Astrocyte (in vitro differentiated cells and primary cell): ENCODE results near the gene PON1. TPM values are rescaled to one million over a fixed set of nuclear protein-coding genes. Genes with fewer than 3 reads are reported as not detected.

ENCODE experiments used
- DNase-seq: peaks from one replicate; pipeline ENCODE4 v3.0.0-alpha.2; 2010; ENCODE audit warnings: low read depth
- FAIRE-seq: peaks from 2 replicates; lab custom pipeline; 2011; peaks lifted over from hg19 to GRCh38; lab: Jason Lieb, UNC
- H2AFZ ChIP-seq: 2 replicates; pipeline ENCODE4 v1.6.0; 2012; ENCODE audit warnings: low read depth, low read length, inconsistent platforms
- H3K27ac ChIP-seq: 2 replicates; pipeline ENCODE4 v1.5.1; 2011; ENCODE audit warnings: low read depth, low read length, inconsistent platforms
- H3K27me3 ChIP-seq: 2 replicates; pipeline ENCODE4 v1.6.0; 2011; ENCODE audit warnings: low read length, inconsistent platforms; ENCODE audit not compliant: insufficient read depth
- H3K36me3 ChIP-seq: 2 replicates; pipeline ENCODE4 v1.5.1; 2011; ENCODE audit warnings: low read length, inconsistent platforms; ENCODE audit not compliant: insufficient read depth
- H3K4me1 ChIP-seq: 2 replicates; pipeline ENCODE4 v1.5.1; 2011; ENCODE audit warnings: low read length, inconsistent platforms; ENCODE audit not compliant: insufficient read depth
- H3K4me2 ChIP-seq: 2 replicates; pipeline ENCODE4 v1.6.0; 2012; ENCODE audit warnings: low read length, inconsistent platforms
- H3K4me3 ChIP-seq: 2 replicates; pipeline ENCODE4 v1.5.1; 2011; ENCODE audit warnings: low read depth, mild to moderate bottlenecking, low read length, inconsistent platforms; ENCODE audit not compliant: insufficient read depth
- H3K79me2 ChIP-seq: 2 replicates; pipeline ENCODE4 v1.6.0; 2012; ENCODE audit warnings: mild to moderate bottlenecking, low read length, inconsistent platforms; ENCODE audit not compliant: insufficient read depth
- H3K9ac ChIP-seq: 2 replicates; pipeline ENCODE4 v1.6.0; 2012; ENCODE audit warnings: mild to moderate bottlenecking, low read length, inconsistent platforms
- H3K9me3 ChIP-seq: 2 replicates; pipeline ENCODE4 v1.5.1; 2012; ENCODE audit warnings: low read depth, mild to moderate bottlenecking, low read length, inconsistent platforms; ENCODE audit not compliant: insufficient read depth
- H4K20me1 ChIP-seq: 2 replicates; pipeline ENCODE4 v1.6.0; 2012; ENCODE audit warnings: low read length, inconsistent platforms; ENCODE audit not compliant: insufficient read depth
- H3K27ac Mint-ChIP-seq: one replicate; pipeline ENCODE4 v1.8.0; 2021; ENCODE audit warnings: mild to moderate bottlenecking, mixed read lengths; ENCODE audit not compliant: unreplicated experiment
- H3K27me3 Mint-ChIP-seq: one replicate; pipeline ENCODE4 v1.8.0; 2021; ENCODE audit warnings: low read depth, mixed read lengths; ENCODE audit not compliant: unreplicated experiment
- H3K36me3 Mint-ChIP-seq: one replicate; pipeline ENCODE4 v1.8.0; 2021; ENCODE audit warnings: low read depth, mixed read lengths; ENCODE audit not compliant: unreplicated experiment
- H3K4me1 Mint-ChIP-seq: one replicate; pipeline ENCODE4 v1.8.0; 2021; ENCODE audit warnings: low read depth, mixed read lengths; ENCODE audit not compliant: unreplicated experiment
- H3K4me3 Mint-ChIP-seq: one replicate; pipeline ENCODE4 v1.8.0; 2021; ENCODE audit warnings: mild to moderate bottlenecking, moderate library complexity, mixed read lengths; ENCODE audit not compliant: unreplicated experiment
- H3K9me3 Mint-ChIP-seq: one replicate; pipeline ENCODE4 v1.8.0; 2021; ENCODE audit warnings: mild to moderate bottlenecking, mixed read lengths; ENCODE audit not compliant: unreplicated experiment
- EZH2 ChIP-seq: IDR thresholded peaks from 2 replicates; pipeline ENCODE4 v1.6.1; 2012; ENCODE audit warnings: mild to moderate bottlenecking, low read length, inconsistent platforms; ENCODE audit not compliant: insufficient read depth
- total RNA-seq: library from RNA; stranded (reverse); gene quantifications from 2 replicates; pipeline ENCODE4 v1.2.1, GENCODE V29; 2021
- TF ChIP-seq, protein P1 (sequence below): IDR thresholded peaks from 2 replicates; pipeline ENCODE4 v1.5.1; 2011; ENCODE audit warnings: low read depth, mild to moderate bottlenecking, inconsistent platforms, low read length, moderate library complexity; ENCODE audit not compliant: insufficient read depth

PON1 gene
- total RNA-seq, 1 donor from 2014 or later = 1.00 TPM

DNA sequence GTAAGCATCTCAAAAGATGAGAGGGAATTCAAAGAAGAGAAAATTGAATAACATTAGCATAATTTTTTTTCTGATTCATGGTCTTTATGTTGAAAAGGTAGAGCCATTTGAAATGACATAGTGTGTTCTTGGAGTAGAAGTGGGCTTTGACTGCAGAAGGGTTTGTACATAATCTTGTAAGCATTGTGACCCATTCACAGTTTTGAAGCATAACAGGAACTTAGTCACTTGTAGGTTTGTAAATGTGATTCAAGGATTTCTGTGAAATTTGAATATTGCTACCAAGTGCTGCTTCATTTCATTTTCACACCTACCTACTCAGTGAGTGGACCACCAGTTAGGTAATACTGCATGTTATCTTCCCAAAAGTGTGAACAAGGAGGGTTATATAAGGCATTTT, 68.6 kb downstream of the PON1 start:
- Histone ChIP-seq H3K27ac (no peak overlapping the region), H3K9ac (no peak overlapping the region), H2AFZ (no peak overlapping the region), H3K36me3 (no peaks in the 10 kb centered on the region), H3K9me3 (no peaks in the 10 kb centered on the region), H3K79me2 (no peaks in the 10 kb centered on the region), H3K27me3 (no peaks in the 10 kb centered on the region), H3K4me3 (no peak overlapping the region), H3K4me1 (no peaks in the 10 kb centered on the region), H3K4me2 (no peak overlapping the region), H4K20me1 (no peaks in the 10 kb centered on the region)
- Mint-ChIP-seq H3K9me3 (no peaks in the 10 kb centered on the region), H3K27me3 (no peaks in the 10 kb centered on the region), H3K4me3 (no peak overlapping the region), H3K27ac (no peak overlapping the region), H3K36me3 (no peaks in the 10 kb centered on the region), H3K4me1 (no peaks in the 10 kb centered on the region)
- no peak for DNase-seq
- no peak for FAIRE-seq
- TF ChIP-seq EZH2 = no peak
- TF ChIP-seq, protein P1, sequence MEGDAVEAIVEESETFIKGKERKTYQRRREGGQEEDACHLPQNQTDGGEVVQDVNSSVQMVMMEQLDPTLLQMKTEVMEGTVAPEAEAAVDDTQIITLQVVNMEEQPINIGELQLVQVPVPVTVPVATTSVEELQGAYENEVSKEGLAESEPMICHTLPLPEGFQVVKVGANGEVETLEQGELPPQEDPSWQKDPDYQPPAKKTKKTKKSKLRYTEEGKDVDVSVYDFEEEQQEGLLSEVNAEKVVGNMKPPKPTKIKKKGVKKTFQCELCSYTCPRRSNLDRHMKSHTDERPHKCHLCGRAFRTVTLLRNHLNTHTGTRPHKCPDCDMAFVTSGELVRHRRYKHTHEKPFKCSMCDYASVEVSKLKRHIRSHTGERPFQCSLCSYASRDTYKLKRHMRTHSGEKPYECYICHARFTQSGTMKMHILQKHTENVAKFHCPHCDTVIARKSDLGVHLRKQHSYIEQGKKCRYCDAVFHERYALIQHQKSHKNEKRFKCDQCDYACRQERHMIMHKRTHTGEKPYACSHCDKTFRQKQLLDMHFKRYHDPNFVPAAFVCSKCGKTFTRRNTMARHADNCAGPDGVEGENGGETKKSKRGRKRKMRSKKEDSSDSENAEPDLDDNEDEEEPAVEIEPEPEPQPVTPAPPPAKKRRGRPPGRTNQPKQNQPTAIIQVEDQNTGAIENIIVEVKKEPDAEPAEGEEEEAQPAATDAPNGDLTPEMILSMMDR = no peak

DNA sequence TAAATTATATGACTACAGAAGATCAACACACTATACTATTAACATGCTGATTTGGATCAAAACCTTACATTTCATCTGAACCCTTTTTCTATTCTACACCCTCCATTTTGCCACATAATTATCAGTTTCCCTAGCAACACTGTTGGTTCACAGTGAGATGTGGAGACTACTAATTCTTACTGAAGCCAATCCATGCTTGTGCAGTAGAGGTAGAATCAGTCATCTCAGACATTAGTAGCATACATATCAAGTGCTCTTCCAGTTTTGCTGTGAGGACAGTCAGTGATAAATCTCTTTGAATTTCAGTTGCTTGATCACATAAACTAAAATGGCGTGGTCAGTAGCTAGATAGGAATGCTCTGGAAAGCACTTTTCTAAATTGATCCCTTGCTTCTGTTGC, 70.3 kb downstream of the PON1 start:
- H3K9me3 Mint-ChIP-seq = no peaks in the 10 kb centered on the region
- Histone ChIP-seq H3K4me3 (no peak overlapping the region), H2AFZ (no peak overlapping the region), H3K36me3 (no peaks in the 10 kb centered on the region), H3K4me2 (no peak overlapping the region), H3K27me3 (no peaks in the 10 kb centered on the region), H3K4me1 (no peaks in the 10 kb centered on the region), H3K27ac (no peak overlapping the region), H4K20me1 (no peaks in the 10 kb centered on the region), H3K9me3 (no peaks in the 10 kb centered on the region), H3K9ac (no peak overlapping the region), H3K79me2 (no peaks in the 10 kb centered on the region)
- H3K4me3 Mint-ChIP-seq = no peak overlapping the region
- no peaks in the 10 kb centered on the region for H3K27me3 Mint-ChIP-seq
- H3K27ac Mint-ChIP-seq = no peak overlapping the region
- no peak for DNase-seq
- FAIRE-seq = no peak
- TF ChIP-seq, protein P1 = no peak
- TF ChIP-seq EZH2 = no peak
- peaks cover 2% of the 10 kb centered on the region for H3K36me3 Mint-ChIP-seq
- H3K4me1 Mint-ChIP-seq = no peaks in the 10 kb centered on the region

DNA sequence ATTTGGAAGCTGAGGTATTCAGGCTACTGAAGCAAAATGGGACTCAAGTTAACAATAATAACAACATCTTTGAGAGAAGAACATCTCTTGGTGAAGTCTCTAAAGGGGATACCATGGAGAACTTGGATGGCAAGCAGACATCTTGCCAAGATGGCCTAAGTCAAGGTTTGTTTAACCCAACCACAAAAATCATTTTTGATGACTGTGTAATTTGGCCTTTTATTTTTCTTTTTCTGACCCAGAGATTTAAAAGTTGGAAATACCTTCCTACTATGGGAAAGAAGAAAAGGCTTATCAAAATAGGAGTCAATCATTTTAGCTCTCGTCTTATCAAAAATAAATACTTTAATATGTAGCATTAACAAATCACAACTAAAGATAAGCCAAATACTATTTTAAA, 72.4 kb downstream of the PON1 start:
- Mint-ChIP-seq H3K27me3 (no peaks in the 10 kb centered on the region), H3K36me3 (peaks cover 2% of the 10 kb centered on the region), H3K4me3 (no peak overlapping the region), H3K27ac (no peak overlapping the region), H3K9me3 (no peaks in the 10 kb centered on the region), H3K4me1 (no peaks in the 10 kb centered on the region)
- H3K9ac ChIP-seq = no peak overlapping the region
- no peak for TF ChIP-seq EZH2
- TF ChIP-seq, protein P1 = no peak
- no peaks in the 10 kb centered on the region for H3K4me1 ChIP-seq
- FAIRE-seq (no peak), DNase-seq (no peak)
- no peak overlapping the region for H3K4me2 ChIP-seq
- H3K27me3 ChIP-seq = no peaks in the 10 kb centered on the region
- H3K4me3 ChIP-seq = no peak overlapping the region
- H3K79me2 ChIP-seq = no peaks in the 10 kb centered on the region
- no peaks in the 10 kb centered on the region for H3K9me3 ChIP-seq
- no peaks in the 10 kb centered on the region for H3K36me3 ChIP-seq
- H4K20me1 ChIP-seq = no peaks in the 10 kb centered on the region
- no peak overlapping the region for H2AFZ ChIP-seq
- H3K27ac ChIP-seq = no peak overlapping the region
